Uterus (tissue), 2 donors: ENCODE data around the gene GPR173.

ENCODE experiments used
- CTCF ChIP-seq, 4 experiments: fragments of 200-600 bp in 2 of 4; fragments of 450-650 bp in 2 of 4; sonication (generic) in 2 of 4; IDR thresholded peaks; one replicate each; pipeline ENCODE4 v1.5.1; 2016 to 2019; ENCODE audit warnings: antibody characterized with exemption in 4 of 4, mild to moderate bottlenecking in 2 of 4, moderate library complexity in 1 of 4
- POLR2A ChIP-seq, 2 donors: fragments of 450-650 bp; IDR thresholded peaks; one replicate each; pipeline ENCODE4 v1.6.1; 2016; ENCODE audit warnings: antibody characterized with exemption in 2 of 2, mild to moderate bottlenecking in 1 of 2, moderate library complexity in 1 of 2

GRCh38 chrX:53091354-53091753 is 42.8 kb downstream of the GPR173 start:
- TF ChIP-seq CTCF (IDR thresholded peaks at IDR 0.05) (no peak), POLR2A (IDR thresholded peaks at IDR 0.05) (no peak)
